ENCODE data around the gene NDUFAF2. TPM values are rescaled to one million over a fixed set of nuclear protein-coding genes. Genes with fewer than 3 reads are reported as not detected.

The NDUFAF2 gene
- total and polyA plus RNA-seq, 10 of the 15 experiments (the other 5 are each of a cell fraction or from before 2014, with no cell fraction given), result 22.4 to 121 (median 65.3) TPM

DNA sequence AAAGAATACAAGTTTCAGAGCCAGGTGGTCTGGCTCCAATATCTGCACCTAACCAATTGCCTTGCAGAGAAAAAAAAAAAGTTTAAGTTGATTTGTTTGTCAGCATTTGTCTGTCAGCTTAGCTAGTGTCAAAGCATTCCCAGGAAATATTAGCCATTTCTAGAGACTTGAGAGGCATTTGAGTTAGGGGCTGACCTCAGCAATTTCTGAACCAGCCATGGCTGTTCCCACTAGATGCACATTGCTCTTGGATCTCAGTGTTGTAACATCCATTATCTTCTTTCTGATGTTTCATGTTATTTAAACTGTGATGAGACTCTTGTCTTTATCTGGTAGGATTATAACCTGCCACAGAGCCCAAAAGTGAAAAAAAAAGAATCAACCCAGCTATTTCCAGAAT, 102.3 kb downstream of the NDUFAF2 start:
- Histone ChIP-seq H3K4me1 (ENCODE audit: control insufficient read depth, insufficient read depth, low read length) (peaks cover 3% of the 10 kb centered on the region; the same call in 1 of the 2 replicates), H2AFZ (ENCODE audit: control insufficient read depth, low read depth, low read length) (no peak overlapping the region), H4K20me1 (ENCODE audit: control insufficient read depth, insufficient read depth) (no peaks in the 10 kb centered on the region), H3K27ac (ENCODE audit: control insufficient read depth, insufficient read depth) (no peak overlapping the region), H3K4me2 (ENCODE audit: control insufficient read depth, insufficient read depth) (no peak overlapping the region), H3K79me2 (ENCODE audit: control insufficient read depth, insufficient read depth, low read length) (no peaks in the 10 kb centered on the region), H3K36me3 (ENCODE audit: control insufficient read depth in 2 of 2, insufficient read depth in 2 of 2, low read length in 1 of 2) (no peaks in the 10 kb centered on the region; a peak in 1 of 4 replicates), H3K9ac (ENCODE audit: control insufficient read depth, insufficient read depth, low read length) (no peak overlapping the region), H3K27me3 (replicated peaks in 1 of 2; ENCODE audit: control insufficient read depth in 2 of 2, insufficient read depth in 2 of 2, low read length in 1 of 2) (no peaks in the 10 kb centered on the region), H3K4me3 (no peak overlapping the region), H3K9me3 (replicated peaks; ENCODE audit: control insufficient read depth, insufficient read depth, low read length) (no peaks in the 10 kb centered on the region; the same call in 2 of the 3 replicates)
- ChIA-PET POLR2A (no interaction called here), SMC1A (ENCODE audit: uncharacterized antibody, unreplicated experiment) (interaction anchor here (0.8 to 1.0 kb wide), 2 partner anchors 11 to 610 kb away, joined by 3 to 4 read pairs; no protein-coding TSS in a partner anchor), RAD21 (ENCODE audit: unreplicated experiment) (no interaction called here), CTCF (interaction anchor here (1.1 kb wide), 1 partner anchor 12 kb away, joined by 3 read pairs; no protein-coding TSS in a partner anchor)
- ATAC-seq (no peak), FAIRE-seq (no peak), DNase-seq (ENCODE audit: low read depth, low spot score) (no peak)
- BruUV-seq (replicated peaks), result no TSS peak
- intact Hi-C loops (cut with micrococcal nuclease; ENCODE audit: unreplicated experiment) (no loop called here), in situ Hi-C loops (cut with MboI) (no loop called here)
- TF ChIP-seq POLR2AphosphoS5 (IDR thresholded peaks at IDR 0.05; ENCODE audit: low read length) (no peak), FOXM1 (IDR thresholded peaks at IDR 0.05; ENCODE audit: low read depth, low read length) (no peak), EED (IDR thresholded peaks at IDR 0.05; ENCODE audit: low read depth) (no peak), RAD21 (IDR thresholded peaks at IDR 0.05; ENCODE audit: insufficient read depth, low read depth, low read length) (no peak), YBX1 (IDR thresholded peaks at IDR 0.05) (no peak), ZNF24 (IDR thresholded peaks at IDR 0.05) (no peak), SUZ12 (IDR thresholded peaks at IDR 0.05; ENCODE audit: unreplicated experiment) (no peak), ESRRA (IDR thresholded peaks at IDR 0.05; ENCODE audit: low read length) (no peak), PAX5 (IDR thresholded peaks at IDR 0.05; ENCODE audit: borderline replicate concordance, low read depth, low read length) (no peak), NFIC (IDR thresholded peaks at IDR 0.05; ENCODE audit: low read depth, low read length) (no peak), HDGF (IDR thresholded peaks at IDR 0.05) (no peak), BRCA1 (IDR thresholded peaks at IDR 0.05; ENCODE audit: low read depth, low read length) (no peak), ETV6 (conservative IDR thresholded peaks at IDR 0.05 in 1 of 2, IDR thresholded peaks at IDR 0.05 in 1 of 2; ENCODE audit: borderline replicate concordance in 1 of 2, low read depth in 1 of 2) (no peak)
- TF ChIP-seq, protein P1, sequence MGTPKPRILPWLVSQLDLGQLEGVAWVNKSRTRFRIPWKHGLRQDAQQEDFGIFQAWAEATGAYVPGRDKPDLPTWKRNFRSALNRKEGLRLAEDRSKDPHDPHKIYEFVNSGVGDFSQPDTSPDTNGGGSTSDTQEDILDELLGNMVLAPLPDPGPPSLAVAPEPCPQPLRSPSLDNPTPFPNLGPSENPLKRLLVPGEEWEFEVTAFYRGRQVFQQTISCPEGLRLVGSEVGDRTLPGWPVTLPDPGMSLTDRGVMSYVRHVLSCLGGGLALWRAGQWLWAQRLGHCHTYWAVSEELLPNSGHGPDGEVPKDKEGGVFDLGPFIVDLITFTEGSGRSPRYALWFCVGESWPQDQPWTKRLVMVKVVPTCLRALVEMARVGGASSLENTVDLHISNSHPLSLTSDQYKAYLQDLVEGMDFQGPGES (IDR thresholded peaks at IDR 0.05), result no peak
- TF ChIP-seq, protein P2, sequence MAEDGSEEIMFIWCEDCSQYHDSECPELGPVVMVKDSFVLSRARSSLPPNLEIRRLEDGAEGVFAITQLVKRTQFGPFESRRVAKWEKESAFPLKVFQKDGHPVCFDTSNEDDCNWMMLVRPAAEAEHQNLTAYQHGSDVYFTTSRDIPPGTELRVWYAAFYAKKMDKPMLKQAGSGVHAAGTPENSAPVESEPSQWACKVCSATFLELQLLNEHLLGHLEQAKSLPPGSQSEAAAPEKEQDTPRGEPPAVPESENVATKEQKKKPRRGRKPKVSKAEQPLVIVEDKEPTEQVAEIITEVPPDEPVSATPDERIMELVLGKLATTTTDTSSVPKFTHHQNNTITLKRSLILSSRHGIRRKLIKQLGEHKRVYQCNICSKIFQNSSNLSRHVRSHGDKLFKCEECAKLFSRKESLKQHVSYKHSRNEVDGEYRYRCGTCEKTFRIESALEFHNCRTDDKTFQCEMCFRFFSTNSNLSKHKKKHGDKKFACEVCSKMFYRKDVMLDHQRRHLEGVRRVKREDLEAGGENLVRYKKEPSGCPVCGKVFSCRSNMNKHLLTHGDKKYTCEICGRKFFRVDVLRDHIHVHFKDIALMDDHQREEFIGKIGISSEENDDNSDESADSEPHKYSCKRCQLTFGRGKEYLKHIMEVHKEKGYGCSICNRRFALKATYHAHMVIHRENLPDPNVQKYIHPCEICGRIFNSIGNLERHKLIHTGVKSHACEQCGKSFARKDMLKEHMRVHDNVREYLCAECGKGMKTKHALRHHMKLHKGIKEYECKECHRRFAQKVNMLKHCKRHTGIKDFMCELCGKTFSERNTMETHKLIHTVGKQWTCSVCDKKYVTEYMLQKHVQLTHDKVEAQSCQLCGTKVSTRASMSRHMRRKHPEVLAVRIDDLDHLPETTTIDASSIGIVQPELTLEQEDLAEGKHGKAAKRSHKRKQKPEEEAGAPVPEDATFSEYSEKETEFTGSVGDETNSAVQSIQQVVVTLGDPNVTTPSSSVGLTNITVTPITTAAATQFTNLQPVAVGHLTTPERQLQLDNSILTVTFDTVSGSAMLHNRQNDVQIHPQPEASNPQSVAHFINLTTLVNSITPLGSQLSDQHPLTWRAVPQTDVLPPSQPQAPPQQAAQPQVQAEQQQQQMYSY (CRISPR knock-in tag; IDR thresholded peaks at IDR 0.05), result no peak
- TF ChIP-seq, protein P3, sequence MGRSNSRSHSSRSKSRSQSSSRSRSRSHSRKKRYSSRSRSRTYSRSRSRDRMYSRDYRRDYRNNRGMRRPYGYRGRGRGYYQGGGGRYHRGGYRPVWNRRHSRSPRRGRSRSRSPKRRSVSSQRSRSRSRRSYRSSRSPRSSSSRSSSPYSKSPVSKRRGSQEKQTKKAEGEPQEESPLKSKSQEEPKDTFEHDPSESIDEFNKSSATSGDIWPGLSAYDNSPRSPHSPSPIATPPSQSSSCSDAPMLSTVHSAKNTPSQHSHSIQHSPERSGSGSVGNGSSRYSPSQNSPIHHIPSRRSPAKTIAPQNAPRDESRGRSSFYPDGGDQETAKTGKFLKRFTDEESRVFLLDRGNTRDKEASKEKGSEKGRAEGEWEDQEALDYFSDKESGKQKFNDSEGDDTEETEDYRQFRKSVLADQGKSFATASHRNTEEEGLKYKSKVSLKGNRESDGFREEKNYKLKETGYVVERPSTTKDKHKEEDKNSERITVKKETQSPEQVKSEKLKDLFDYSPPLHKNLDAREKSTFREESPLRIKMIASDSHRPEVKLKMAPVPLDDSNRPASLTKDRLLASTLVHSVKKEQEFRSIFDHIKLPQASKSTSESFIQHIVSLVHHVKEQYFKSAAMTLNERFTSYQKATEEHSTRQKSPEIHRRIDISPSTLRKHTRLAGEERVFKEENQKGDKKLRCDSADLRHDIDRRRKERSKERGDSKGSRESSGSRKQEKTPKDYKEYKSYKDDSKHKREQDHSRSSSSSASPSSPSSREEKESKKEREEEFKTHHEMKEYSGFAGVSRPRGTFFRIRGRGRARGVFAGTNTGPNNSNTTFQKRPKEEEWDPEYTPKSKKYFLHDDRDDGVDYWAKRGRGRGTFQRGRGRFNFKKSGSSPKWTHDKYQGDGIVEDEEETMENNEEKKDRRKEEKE (IDR thresholded peaks at IDR 0.05), result no peak
- TF ChIP-seq, protein P4, sequence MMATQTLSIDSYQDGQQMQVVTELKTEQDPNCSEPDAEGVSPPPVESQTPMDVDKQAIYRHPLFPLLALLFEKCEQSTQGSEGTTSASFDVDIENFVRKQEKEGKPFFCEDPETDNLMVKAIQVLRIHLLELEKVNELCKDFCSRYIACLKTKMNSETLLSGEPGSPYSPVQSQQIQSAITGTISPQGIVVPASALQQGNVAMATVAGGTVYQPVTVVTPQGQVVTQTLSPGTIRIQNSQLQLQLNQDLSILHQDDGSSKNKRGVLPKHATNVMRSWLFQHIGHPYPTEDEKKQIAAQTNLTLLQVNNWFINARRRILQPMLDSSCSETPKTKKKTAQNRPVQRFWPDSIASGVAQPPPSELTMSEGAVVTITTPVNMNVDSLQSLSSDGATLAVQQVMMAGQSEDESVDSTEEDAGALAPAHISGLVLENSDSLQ (IDR thresholded peaks at IDR 0.05), result no peak
